ENCODE data around the gene ERI3.

DNA sequence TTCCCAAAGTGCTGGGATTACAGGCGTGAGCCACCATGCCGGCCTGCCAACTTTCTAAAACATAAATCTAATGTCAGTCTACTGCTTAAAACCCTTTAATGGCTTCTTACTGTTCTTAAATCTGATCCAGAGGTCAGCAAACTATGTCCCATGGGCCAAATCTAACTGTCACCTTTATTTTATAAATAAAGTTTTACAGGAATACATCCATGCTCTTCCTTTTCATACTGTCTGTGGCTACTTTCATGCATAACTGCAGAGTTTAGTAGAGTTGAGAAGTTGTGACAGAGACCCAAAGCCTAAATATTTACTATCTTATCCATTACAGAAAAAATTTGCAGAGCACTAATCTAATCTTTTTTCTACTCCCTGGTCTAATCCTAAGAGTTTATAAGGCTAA, 3.8 kb downstream of the ERI3 start:
- TF ChIP-seq TAF1 (IDR thresholded peaks at IDR 0.05; ENCODE audit: low read depth, low read length) (no peak), POLR2A (IDR thresholded peaks at IDR 0.05; ENCODE audit: low read depth, low read length) (no peak), SPI1 (IDR thresholded peaks at IDR 0.05; ENCODE audit: low read depth, low read length) (no peak), POLR2AphosphoS5 (IDR thresholded peaks at IDR 0.05; ENCODE audit: low read depth, low read length) (no peak), PAX5 (IDR thresholded peaks at IDR 0.05; ENCODE audit: insufficient read depth, low read length, severe bottlenecking) (no peak), POU2F2 (IDR thresholded peaks at IDR 0.05; ENCODE audit: low read depth, low read length) (no peak)
